AG09309 (cell line): ENCODE data around the gene DIAPH3.

Source experiments
- DNase-seq: peaks from one replicate; pipeline ENCODE4 v3.0.0-alpha.2; 2010; ENCODE audit warnings: low read depth
- H3K4me3 ChIP-seq: 2 replicates; pipeline ENCODE4 v1.5.1; 2011; ENCODE audit warnings: mild to moderate bottlenecking, low read depth, low read length, moderate library complexity; ENCODE audit not compliant: control insufficient read depth
- CTCF ChIP-seq: IDR thresholded peaks from 2 replicates; pipeline ENCODE4 v1.5.1; 2011; ENCODE audit warnings: mild to moderate bottlenecking, low read depth, low read length, inconsistent platforms; ENCODE audit not compliant: insufficient read depth, control insufficient read depth; ENCODE audit errors: missing control alignments

The DIAPH3 gene

GRCh38 chr13:59793107-59793506, 370.6 kb downstream of the DIAPH3 start:
- DNase-seq, result no peak
- no peak overlapping the region for H3K4me3 ChIP-seq
- TF ChIP-seq CTCF, result no peak

GRCh38 chr13:59790626-59791025, 373.1 kb downstream of the DIAPH3 start:
- no peak for TF ChIP-seq CTCF
- peak; percentile 13 for DNase-seq
- H3K4me3 ChIP-seq, result no peak overlapping the region

GRCh38 chr13:59789558-59789957, 374.2 kb downstream of the DIAPH3 start:
- DNase-seq, result no peak
- TF ChIP-seq CTCF, result no peak
- H3K4me3 ChIP-seq, result no peak overlapping the region

- no peak for TF ChIP-seq CTCF
- no peak overlapping the region for H3K4me3 ChIP-seq
- DNase-seq, result no peak
These were observed 376.0 kb downstream of the DIAPH3 start for GRCh38 chr13:59787679-59788078.

GRCh38 chr13:59782696-59783095, 381.0 kb downstream of the DIAPH3 start:
- no peak for TF ChIP-seq CTCF
- no peak overlapping the region for H3K4me3 ChIP-seq
- no peak for DNase-seq

- TF ChIP-seq CTCF, result no peak
- DNase-seq, result no peak
- H3K4me3 ChIP-seq, result no peak overlapping the region
These were observed 383.7 kb downstream of the DIAPH3 start for GRCh38 chr13:59780058-59780457.
